ENCODE measurements around the gene UCK1. TPM values are rescaled to one million over a fixed set of nuclear protein-coding genes. Genes with fewer than 3 reads are reported as not detected.
A peak's percentile ranks its signal among the peaks of the same experiment; 100 is the strongest.

The UCK1 gene
- total RNA-seq, 1 donor = 22.4 TPM

DNA sequence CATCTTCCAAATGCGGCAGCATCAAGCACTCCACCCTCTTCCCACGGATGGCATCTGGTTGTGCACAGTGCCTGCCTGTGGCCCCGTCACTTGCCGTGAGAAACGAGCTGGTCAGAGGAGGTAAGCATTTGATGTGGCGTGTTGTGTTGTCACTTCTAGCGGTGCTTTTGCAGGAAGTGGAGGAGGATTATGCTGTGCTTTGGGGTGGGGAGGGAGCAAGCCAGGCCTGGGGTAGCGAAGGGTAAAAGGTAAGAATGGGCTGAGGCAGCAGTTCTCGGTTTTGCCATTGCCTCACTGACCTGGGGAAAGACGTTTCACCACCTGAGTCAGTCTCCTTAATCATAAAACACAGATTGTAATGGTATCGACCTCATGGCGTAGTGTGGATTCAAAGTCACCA is 30.7 kb downstream of the UCK1 start:
- DNase-seq (ENCODE audit: low read depth in 2 of 3, low spot score in 2 of 3) = peak in 1 of 3 donors; percentile 56

DNA sequence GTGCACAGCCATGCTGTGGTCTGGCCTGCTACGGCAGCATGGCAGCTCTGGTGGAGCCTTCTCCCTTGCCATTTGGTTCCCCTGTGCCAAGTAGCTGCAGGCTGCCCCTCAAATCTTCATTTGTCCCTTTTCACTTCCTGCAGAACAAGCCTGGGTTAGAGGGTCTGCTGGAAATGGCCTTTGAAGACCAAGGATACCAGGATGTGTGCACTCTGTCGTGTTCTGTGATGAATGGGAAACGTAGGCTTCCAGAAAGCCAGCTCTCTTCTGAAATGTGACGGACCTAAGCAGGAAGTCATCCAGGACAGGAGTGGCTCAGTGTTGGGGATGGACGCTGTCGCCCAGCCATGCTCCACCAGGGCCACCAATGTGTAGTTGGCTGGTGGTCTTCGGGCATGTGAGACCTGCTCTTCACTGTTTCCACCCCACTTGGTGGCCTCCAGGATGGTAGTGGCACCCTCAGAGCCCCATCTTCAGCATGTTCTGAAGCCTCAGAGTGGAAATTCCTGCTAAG is 31.8 kb downstream of the UCK1 start:
- no peak for DNase-seq (ENCODE audit: low read depth in 2 of 3, low spot score in 2 of 3)

- DNase-seq (ENCODE audit: low read depth in 2 of 3, low spot score in 2 of 3) = no peak
Observed at GRCh38 chr9:131496844-131497405, 34.1 kb downstream of the UCK1 start.

- no peak for DNase-seq (ENCODE audit: low read depth in 2 of 3, low spot score in 2 of 3)
Observed at GRCh38 chr9:131495785-131496184, 35.3 kb downstream of the UCK1 start.

DNA sequence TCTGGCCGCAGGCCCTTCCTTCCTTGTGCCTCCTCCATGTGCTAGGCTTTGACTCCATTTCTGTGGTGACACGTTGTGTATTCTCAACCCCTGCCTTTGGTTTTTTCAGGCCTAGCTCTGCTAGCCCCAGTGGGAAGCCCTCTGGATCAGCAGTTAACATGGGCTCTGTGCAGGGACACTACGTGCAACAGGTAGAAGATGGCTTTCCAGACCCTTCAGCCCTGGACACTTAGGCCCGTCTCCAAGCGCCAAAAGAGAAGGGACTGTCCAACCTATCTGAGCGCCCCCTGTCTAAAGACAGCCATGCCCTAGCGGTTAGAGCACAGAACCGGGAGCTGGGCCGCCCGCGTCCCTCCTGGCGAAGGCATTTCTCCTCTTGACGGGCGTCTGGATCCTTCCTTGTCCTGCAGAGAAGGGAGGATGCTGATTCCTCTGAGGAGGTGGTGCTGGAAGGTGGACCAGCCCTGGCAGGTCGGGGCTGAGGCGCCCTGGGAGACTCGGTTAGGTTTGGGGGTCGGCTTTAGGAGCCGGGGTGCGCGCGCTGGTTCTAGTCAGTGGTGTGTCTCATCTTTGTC is 36.7 kb downstream of the UCK1 start:
- DNase-seq (ENCODE audit: low read depth in 2 of 3, low spot score in 2 of 3) = no peak

DNA sequence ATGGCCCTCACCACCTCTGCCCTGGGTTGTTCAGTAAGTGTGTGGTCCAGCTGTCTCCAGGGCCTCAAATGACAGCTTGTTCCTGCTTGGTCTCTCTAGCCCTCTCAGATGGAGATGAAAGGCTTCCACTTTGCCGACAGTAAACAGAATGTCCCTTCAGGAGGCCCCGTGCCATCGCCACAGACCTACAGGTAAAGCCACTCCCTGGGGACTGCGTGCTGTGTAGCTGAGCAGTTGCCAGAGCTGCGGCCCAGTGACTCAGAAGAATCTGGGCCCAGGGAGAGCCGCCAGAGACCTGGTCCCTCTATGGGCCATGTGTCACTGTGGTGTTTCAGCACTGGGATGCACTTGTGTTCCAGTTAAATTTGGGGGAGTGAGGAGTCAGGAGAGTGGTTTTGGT is 39.0 kb downstream of the UCK1 start:
- DNase-seq (ENCODE audit: low read depth in 2 of 3, low spot score in 2 of 3) = no peak

DNA sequence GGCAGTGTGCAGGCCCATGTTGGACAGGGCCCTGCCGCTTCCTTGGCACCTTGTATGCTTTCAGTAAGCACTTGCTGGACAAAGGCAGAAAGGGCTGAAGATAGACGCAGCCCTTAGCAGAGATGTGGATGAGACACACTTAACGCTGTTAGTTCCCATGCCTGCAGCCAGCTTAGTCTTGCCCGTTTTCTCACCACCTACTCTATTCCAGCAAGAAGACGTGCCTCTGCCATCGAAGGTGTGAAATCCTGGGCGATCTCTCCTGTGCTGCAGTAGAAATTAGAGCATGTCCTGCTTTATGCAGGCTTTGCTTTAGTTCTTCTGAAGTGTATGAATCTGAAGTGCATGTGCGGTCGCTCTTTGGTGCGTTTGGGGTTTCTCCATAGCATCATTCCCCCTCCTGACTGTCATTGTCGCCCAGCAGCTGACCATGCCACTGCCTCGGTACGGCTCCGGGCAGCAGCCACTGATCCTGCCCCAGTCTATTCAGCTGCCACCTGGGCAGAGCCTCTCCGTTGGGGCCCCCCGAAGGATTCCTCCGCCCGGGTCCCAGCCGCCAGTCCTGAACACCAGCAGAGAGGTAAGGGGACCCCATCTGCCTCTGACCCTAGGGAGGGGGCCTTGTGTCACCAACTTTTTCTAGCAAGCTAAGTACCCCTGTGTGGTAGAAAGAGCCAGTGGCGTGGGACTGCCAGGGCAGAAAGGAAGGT is 39.9 kb downstream of the UCK1 start:
- DNase-seq (ENCODE audit: low read depth in 2 of 3, low spot score in 2 of 3) = no peak

GRCh38 chr9:131490514-131490913 is 40.5 kb downstream of the UCK1 start:
- no peak for DNase-seq (ENCODE audit: low read depth in 2 of 3, low spot score in 2 of 3)

- no peak for DNase-seq (ENCODE audit: low read depth in 2 of 3, low spot score in 2 of 3)
Observed at GRCh38 chr9:131487621-131488031, 43.4 kb downstream of the UCK1 start.

DNA sequence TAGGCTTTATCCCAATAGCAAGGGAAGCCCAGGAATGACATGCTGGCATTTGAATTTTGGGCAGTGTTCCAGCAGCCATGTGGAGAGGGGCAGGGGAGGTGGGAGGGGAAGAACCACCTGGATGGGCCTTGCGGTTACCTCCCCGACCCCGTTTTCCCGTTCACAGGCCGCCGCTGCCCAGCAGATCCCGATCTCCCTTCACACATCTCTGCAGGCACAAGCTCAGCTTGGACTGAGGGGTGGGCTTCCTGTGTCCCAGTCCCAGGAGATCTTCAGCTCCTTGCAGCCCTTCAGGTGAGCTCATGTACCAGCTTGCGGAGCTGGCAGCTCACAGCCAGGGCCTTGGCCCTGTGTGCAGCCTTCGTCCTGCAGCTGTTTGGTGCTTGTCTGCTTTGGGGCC is 44.1 kb downstream of the UCK1 start:
- no peak for DNase-seq (ENCODE audit: low read depth in 2 of 3, low spot score in 2 of 3)

GRCh38 chr9:131485728-131486422 is 45.2 kb downstream of the UCK1 start:
- DNase-seq (ENCODE audit: low read depth in 2 of 3, low spot score in 2 of 3) = no peak

DNA sequence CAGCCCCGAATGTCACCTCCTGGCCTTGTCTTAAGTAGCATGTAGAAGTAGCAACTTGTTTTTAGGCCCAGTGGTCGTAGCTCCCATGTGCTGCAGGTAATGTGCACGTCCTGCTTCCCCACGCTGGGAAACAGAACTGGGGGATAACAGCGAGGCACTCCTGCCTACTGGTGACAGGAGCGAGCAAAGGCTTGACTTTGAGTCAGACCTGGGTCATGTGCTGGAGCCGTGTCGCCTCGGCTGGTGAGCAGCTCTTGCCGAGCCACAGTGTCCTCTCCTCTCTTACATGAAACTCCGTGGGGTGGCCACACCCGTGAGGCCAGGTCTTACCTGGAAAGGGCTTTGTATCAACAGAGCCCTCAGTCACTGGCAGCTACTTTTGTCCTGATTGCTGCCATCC is 45.9 kb downstream of the UCK1 start:
- DNase-seq (ENCODE audit: low read depth in 2 of 3, low spot score in 2 of 3) = no peak

DNA sequence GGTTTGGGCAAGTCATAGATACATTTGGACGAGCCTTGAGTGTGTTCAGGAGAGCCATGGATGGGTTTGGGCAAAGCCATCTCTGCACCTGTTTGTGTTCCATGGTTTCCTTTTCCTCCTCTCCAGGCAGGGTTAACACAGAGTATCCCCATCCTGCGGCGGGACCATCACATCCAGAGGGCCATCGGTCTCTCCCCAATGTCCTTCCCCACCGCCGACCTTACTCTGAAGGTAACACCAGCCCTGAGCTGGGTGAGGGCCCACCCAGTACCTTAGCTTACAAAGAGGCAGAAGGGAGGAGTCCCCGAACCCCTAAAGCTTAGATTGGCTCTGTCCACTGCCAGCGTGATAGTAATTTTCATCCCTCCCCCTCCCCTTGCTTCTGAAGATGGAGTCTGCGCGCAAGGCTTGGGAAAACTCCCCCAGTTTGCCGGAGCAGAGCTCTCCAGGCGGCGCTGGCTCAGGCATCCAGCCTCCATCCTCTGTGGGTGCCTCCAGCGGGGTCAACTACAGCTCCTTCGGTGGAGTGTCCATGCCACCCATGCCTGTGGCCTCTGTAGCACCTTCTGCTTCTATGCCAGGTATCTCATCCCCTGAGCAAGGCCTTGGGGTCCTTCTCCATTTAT is 46.4 kb downstream of the UCK1 start:
- no peak for DNase-seq (ENCODE audit: low read depth in 2 of 3, low spot score in 2 of 3)

DNA sequence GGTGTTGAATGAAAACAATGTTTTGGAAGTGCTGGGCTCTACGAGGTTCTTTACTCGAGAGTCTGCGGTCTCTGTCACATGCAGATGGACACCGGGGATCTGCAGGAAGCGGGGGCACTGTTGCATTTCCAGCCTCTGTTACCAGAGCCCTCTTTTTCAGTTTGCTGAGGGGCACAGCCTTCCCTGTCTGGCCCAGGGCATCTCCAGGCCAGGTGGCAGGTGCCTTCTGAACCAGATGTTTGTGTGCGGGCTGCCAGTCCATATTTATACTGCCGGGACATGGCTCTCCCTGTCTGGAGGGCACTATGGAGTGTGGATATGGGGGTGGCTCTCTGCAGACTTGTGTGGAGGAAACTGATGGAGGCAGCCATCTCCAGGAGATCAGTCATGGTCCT is 47.0 kb downstream of the UCK1 start:
- DNase-seq (ENCODE audit: low read depth in 2 of 3, low spot score in 2 of 3) = no peak

GRCh38 chr9:131483319-131484050 is 47.6 kb downstream of the UCK1 start:
- DNase-seq (ENCODE audit: low read depth in 2 of 3, low spot score in 2 of 3) = no peak

DNA sequence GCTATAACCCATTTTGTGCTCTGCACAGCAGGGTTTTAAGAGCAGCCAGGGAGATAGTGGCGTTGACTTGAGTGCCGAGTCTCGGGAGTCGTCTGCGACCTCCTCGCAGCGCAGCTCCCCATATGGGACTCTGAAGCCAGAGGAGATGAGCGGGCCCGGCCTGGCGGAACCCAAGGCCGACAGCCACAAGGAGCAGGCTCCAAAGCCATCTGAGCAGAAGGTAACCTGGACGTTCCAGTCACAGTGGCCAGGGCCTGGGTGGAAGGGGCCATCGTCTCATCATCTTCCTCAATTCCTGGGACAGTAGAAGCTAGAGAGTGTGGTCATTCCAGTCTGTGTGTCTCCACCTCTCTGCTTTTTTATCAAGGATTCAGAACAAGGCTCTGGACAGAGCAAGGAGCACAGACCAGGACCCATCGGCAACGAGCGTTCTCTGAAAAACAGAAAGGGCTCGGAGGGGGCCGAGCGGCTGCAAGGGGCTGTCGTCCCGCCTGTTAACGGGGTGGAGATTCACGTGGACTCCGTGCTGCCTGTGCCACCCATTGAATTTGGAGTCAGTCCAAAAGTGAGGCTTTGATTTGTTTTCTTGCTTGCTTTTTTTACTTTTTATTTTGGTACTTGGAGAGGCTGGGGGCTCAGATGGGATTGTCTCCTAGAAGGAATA is 48.6 kb downstream of the UCK1 start:
- no peak for DNase-seq (ENCODE audit: low read depth in 2 of 3, low spot score in 2 of 3)

DNA sequence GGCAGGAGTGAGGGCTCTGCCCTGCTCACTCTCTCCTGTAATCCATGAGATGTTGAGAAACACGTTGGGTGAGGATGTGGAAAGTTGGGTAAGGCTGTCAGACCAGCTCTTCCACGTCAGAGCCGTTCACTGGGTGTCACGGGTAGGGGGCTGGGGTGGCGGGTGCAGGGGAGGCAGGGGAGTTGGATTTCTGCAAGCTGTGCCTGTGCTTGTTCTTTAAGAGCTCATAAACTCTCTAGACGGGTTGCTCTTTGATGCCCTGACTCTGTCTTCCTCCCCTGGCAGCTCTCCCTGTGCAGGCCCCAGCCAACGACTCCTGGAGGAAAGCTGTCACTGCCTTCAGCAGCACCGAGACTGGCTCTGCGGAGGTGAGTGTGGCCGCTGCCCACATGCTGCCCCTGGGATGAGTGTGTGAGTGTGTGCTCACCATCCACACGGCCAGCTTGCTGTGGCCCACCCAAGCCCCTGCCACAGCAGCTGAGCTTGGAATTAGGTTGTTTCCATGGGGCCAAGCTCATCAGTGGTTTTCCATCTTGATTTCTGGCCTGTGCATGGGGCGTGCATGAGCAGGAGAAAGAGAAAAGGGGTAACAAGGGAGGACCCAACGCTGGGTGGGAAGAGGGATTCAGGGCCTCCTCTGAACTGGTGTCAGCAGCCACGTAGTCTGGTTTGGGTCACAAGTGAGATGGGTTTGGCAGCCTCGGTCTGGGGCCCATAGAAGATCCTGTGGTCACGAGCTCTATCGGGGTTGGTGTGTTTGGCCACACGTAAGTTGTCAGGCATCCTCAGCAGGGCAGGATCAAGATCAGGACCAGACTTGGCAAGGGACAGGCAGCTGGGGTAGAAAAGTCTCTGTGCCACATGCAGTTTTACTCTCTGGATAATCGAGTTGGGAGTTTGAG is 49.4 kb downstream of the UCK1 start:
- no peak for DNase-seq (ENCODE audit: low read depth in 2 of 3, low spot score in 2 of 3)

DNA sequence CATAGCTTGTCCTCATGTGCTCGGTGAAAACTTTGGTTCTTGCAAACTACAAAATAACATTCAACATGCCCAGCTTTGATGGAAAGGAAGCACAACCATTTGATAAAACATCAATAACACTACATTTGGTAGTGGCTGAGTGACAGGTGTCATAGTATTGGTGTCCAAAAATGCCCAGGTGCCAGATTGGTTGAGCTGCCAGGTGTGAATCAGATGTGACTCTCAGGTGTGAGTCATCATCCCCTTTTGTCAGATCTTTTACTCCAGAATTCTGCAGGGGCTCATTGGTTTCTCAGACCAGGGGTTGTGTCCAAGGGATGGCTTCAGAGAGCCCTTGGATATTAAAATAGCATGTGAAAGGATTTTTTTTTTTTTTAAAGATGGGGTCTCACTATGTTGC is 50.8 kb downstream of the UCK1 start:
- DNase-seq (ENCODE audit: low read depth in 2 of 3, low spot score in 2 of 3) = no peak

GRCh38 chr9:131478911-131479310 is 52.2 kb downstream of the UCK1 start:
- no peak for DNase-seq (ENCODE audit: low read depth in 2 of 3, low spot score in 2 of 3)
